GM12864 (cell line): ENCODE data around the gene KIAA1755.

Source experiments
- DNase-seq: peaks from one replicate; pipeline ENCODE4 v3.0.0-alpha.2; 2011; ENCODE audit warnings: low read depth
- H3K4me3 ChIP-seq: 2 replicates; pipeline ENCODE4 v1.5.1; 2011; ENCODE audit warnings: mild to moderate bottlenecking, low read depth, low read length, control low read depth
- TF ChIP-seq, protein P1 (sequence below): IDR thresholded peaks from 2 replicates; pipeline ENCODE4 v1.5.1; 2011; ENCODE audit warnings: low read depth, mild to moderate bottlenecking, moderate library complexity, low read length, control low read depth, inconsistent platforms; ENCODE audit errors: missing control alignments

KIAA1755 gene

GRCh38 chr20:38223743-38224100, 36.8 kb downstream of the KIAA1755 start:
- TF ChIP-seq, protein P1, sequence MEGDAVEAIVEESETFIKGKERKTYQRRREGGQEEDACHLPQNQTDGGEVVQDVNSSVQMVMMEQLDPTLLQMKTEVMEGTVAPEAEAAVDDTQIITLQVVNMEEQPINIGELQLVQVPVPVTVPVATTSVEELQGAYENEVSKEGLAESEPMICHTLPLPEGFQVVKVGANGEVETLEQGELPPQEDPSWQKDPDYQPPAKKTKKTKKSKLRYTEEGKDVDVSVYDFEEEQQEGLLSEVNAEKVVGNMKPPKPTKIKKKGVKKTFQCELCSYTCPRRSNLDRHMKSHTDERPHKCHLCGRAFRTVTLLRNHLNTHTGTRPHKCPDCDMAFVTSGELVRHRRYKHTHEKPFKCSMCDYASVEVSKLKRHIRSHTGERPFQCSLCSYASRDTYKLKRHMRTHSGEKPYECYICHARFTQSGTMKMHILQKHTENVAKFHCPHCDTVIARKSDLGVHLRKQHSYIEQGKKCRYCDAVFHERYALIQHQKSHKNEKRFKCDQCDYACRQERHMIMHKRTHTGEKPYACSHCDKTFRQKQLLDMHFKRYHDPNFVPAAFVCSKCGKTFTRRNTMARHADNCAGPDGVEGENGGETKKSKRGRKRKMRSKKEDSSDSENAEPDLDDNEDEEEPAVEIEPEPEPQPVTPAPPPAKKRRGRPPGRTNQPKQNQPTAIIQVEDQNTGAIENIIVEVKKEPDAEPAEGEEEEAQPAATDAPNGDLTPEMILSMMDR = no peak
- no peak for DNase-seq
- no peak overlapping the region for H3K4me3 ChIP-seq

GRCh38 chr20:38222923-38223742, 37.4 kb downstream of the KIAA1755 start:
- no peak overlapping the region for H3K4me3 ChIP-seq
- TF ChIP-seq, protein P1 = no peak
- no peak for DNase-seq

DNA sequence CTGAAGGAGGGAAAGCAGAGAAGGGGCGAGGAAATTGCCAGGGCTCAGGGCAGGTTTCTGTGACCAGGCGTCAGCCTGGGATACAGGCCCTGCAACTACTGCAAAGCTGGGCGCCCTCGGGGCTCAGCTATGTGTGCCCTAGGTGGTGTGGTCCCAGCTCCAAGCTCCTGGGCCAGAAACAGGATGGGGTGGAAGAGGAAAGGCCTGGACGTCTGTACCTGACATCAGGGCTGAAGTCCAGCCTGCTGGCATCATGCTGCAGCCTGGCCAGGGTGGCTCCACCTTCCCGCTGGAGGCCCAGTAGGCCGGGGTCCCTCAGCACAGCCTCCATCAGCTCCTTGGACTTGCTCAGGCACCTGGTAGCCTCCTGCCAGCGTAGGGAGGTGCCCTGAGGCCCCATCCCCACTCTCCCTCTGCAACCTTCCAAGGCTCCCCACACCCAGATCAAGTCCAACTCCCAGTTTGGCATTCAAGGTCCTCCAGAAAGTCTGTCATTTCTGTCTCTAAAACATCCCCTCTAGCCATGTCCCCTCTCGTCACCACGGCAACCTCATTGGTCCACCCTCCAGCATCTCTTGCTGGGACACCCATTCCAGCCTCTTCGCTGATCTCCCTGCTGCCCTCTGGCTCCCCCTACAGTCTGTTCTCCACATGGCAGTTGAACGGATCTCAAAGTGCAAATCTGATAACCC, 38.2 kb downstream of the KIAA1755 start:
- TF ChIP-seq, protein P1 = peak; percentile 99
- no peak for DNase-seq

GRCh38 chr20:38221119-38221589, 39.4 kb downstream of the KIAA1755 start:
- TF ChIP-seq, protein P1 = peak; percentile 96
- DNase-seq = no peak
- no peak overlapping the region for H3K4me3 ChIP-seq

More for the DNA sequence above, 38.2 kb downstream of the KIAA1755 start:
- no peak overlapping the region for H3K4me3 ChIP-seq

- DNase-seq = no peak
- H3K4me3 ChIP-seq = no peak overlapping the region
- TF ChIP-seq, protein P1 = no peak
Measured at GRCh38 chr20:38220587-38221118, 39.9 kb downstream of the KIAA1755 start.

GRCh38 chr20:38219006-38219950, 41.3 kb downstream of the KIAA1755 start:
- H3K4me3 ChIP-seq = no peak overlapping the region
- TF ChIP-seq, protein P1 = no peak
- no peak for DNase-seq
